Stimulated activated CD4-positive, alpha-beta T cell treated with anti-CD3 and anti-CD28 coated beads, Interleukin-2, amount 100 ng/mL, for 24 hours (primary cell): ENCODE measurements around the gene SHISA6.

Source experiments
- DNase-seq, 2 donors: peaks; one replicate each; pipeline ENCODE4 v3.0.0-alpha.2; 2020

SHISA6 gene

GRCh38 chr17:11610999-11611566 is 370.1 kb downstream of the SHISA6 start:
- DNase-seq: no peak

- no peak for DNase-seq
Observed at GRCh38 chr17:11612956-11613355, 371.9 kb downstream of the SHISA6 start.
